Gastroesophageal sphincter (tissue), 3 donors: ENCODE data around the gene MYL2.

Experiments
- CTCF ChIP-seq, 4 experiments: fragments of 200-600 bp in 2 of 4; fragments of 450-650 bp in 2 of 4; sonication (generic) in 1 of 4; IDR thresholded peaks; one replicate each; pipeline ENCODE4 v1.5.1; 2017 to 2019; ENCODE audit warnings: antibody characterized with exemption in 4 of 4, mild to moderate bottlenecking in 2 of 4, moderate library complexity in 2 of 4
- POLR2AphosphoS5 ChIP-seq: sonication (generic); formaldehyde crosslinking; IDR thresholded peaks from one replicate; pipeline ENCODE4 v1.6.1; 2017; ENCODE audit warnings: antibody characterized with exemption

GRCh38 chr12:110937104-110937641 lies 16.8 kb upstream of the MYL2 start:
- TF ChIP-seq CTCF (IDR thresholded peaks at IDR 0.05): peak; percentile 71 to 95 (median 86)
- TF ChIP-seq POLR2AphosphoS5: no peak
